ENCODE results near the gene MYO3B.

DNA sequence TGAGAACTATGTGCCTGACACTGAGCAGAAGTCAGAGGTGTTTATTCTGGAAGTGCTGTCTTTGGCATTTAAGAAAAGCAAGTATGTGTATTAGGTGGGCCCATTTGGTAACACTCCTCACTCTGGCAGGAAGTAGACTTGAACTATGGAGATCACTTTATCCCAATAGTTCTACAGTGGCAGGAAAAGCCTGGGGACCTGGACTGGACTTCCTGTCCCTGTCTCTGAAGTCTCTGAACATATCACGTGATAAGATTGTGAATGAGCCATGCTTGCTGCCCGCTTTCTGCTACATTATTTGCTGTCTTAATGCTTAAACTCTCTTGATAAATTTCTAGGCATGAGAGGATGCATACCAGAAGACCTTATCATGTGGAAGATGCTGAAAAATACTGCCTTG lies 203.7 kb downstream of the MYO3B start:
- TF ChIP-seq, protein P1, sequence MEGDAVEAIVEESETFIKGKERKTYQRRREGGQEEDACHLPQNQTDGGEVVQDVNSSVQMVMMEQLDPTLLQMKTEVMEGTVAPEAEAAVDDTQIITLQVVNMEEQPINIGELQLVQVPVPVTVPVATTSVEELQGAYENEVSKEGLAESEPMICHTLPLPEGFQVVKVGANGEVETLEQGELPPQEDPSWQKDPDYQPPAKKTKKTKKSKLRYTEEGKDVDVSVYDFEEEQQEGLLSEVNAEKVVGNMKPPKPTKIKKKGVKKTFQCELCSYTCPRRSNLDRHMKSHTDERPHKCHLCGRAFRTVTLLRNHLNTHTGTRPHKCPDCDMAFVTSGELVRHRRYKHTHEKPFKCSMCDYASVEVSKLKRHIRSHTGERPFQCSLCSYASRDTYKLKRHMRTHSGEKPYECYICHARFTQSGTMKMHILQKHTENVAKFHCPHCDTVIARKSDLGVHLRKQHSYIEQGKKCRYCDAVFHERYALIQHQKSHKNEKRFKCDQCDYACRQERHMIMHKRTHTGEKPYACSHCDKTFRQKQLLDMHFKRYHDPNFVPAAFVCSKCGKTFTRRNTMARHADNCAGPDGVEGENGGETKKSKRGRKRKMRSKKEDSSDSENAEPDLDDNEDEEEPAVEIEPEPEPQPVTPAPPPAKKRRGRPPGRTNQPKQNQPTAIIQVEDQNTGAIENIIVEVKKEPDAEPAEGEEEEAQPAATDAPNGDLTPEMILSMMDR (conservative IDR thresholded peaks at IDR 0.05; ENCODE audit: low read depth, low read length), result no peak
- no peak for TF ChIP-seq EZH2 (IDR thresholded peaks at IDR 0.05; ENCODE audit: borderline replicate concordance, low read depth, low read length, poor library complexity, severe bottlenecking)
